Loucy (cell line): ENCODE results near the gene ZNF541.

ENCODE experiments used
- H2AFZ ChIP-seq: fragments of 200-600 bp; sonication (generic); 2 replicates; pipeline ENCODE4 v1.6.0; 2016; ENCODE audit warnings: antibody characterized with exemption, mild to moderate bottlenecking, low read length, moderate library complexity
- H3F3A ChIP-seq: fragments of 200-600 bp; 2 replicates; pipeline ENCODE4 v1.6.0; 2016; ENCODE audit warnings: antibody characterized with exemption, low read depth, mild to moderate bottlenecking
- H3K27me3 ChIP-seq: fragments of 200-600 bp; sonication (generic); 2 replicates; pipeline ENCODE4 v1.6.1; 2014; ENCODE audit warnings: low read length, mild to moderate bottlenecking; ENCODE audit not compliant: insufficient read depth, poor library complexity, severe bottlenecking
- H3K36me3 ChIP-seq: fragments of 200-600 bp; sonication (generic); 2 replicates; pipeline ENCODE4 v1.6.1; 2016; ENCODE audit warnings: low read length; ENCODE audit not compliant: insufficient read depth
- H3K4me1 ChIP-seq: fragments of 200-600 bp; sonication (generic); 2 replicates; pipeline ENCODE4 v1.5.1; 2014; ENCODE audit warnings: low read length, mild to moderate bottlenecking; ENCODE audit not compliant: insufficient read depth, poor library complexity, severe bottlenecking
- H3K4me2 ChIP-seq: fragments of 200-600 bp; sonication (generic); 2 replicates; pipeline ENCODE4 v1.6.0; 2014; ENCODE audit warnings: antibody characterized with exemption, low read length, low read depth, mild to moderate bottlenecking; ENCODE audit not compliant: poor library complexity, severe bottlenecking
- H3K4me3 ChIP-seq: fragments of 200-600 bp; sonication (generic); 2 replicates; pipeline ENCODE4 v1.5.1; 2014; ENCODE audit warnings: low read length, mild to moderate bottlenecking, mixed read lengths; ENCODE audit not compliant: poor library complexity, severe bottlenecking
- H3K79me2 ChIP-seq: fragments of 200-600 bp; sonication (generic); 2 replicates; pipeline ENCODE4 v1.6.1; 2014; ENCODE audit warnings: low read length; ENCODE audit not compliant: insufficient read depth
- H3K9ac ChIP-seq: fragments of 200-600 bp; sonication (generic); 2 replicates; pipeline ENCODE4 v1.6.0; 2014; ENCODE audit warnings: mild to moderate bottlenecking, low read depth, low read length, moderate library complexity; ENCODE audit not compliant: poor library complexity, severe bottlenecking
- H3K9me2 ChIP-seq: fragments of 200-600 bp; sonication (generic); replicated peaks from 2 replicates; pipeline ENCODE4 v1.6.1; 2016; ENCODE audit warnings: low read depth, low read length, mixed read lengths
- H3K9me3 ChIP-seq: fragments of 200-600 bp; sonication (generic); 2 replicates; pipeline ENCODE4 v1.6.1; 2014; ENCODE audit warnings: mild to moderate bottlenecking, antibody characterized with exemption, low read length, low read depth; ENCODE audit not compliant: insufficient read depth
- H4K20me1 ChIP-seq: fragments of 200-600 bp; sonication (generic); 2 replicates; pipeline ENCODE4 v1.6.0; 2014; ENCODE audit warnings: antibody characterized with exemption, low read length, mild to moderate bottlenecking; ENCODE audit not compliant: insufficient read depth, poor library complexity, severe bottlenecking
- CTCF ChIP-seq: fragments of 200-600 bp; sonication (generic); conservative IDR thresholded peaks from 2 replicates; pipeline ENCODE4 v1.5.1; 2014; ENCODE audit warnings: mild to moderate bottlenecking, antibody characterized with exemption, low read length
- EZH2phosphoT487 ChIP-seq: fragments of 200-600 bp; IDR thresholded peaks from 2 replicates; pipeline ENCODE4 v1.6.1; 2018; ENCODE audit warnings: antibody characterized with exemption, mild to moderate bottlenecking, moderate library complexity, borderline replicate concordance

ZNF541 gene

DNA sequence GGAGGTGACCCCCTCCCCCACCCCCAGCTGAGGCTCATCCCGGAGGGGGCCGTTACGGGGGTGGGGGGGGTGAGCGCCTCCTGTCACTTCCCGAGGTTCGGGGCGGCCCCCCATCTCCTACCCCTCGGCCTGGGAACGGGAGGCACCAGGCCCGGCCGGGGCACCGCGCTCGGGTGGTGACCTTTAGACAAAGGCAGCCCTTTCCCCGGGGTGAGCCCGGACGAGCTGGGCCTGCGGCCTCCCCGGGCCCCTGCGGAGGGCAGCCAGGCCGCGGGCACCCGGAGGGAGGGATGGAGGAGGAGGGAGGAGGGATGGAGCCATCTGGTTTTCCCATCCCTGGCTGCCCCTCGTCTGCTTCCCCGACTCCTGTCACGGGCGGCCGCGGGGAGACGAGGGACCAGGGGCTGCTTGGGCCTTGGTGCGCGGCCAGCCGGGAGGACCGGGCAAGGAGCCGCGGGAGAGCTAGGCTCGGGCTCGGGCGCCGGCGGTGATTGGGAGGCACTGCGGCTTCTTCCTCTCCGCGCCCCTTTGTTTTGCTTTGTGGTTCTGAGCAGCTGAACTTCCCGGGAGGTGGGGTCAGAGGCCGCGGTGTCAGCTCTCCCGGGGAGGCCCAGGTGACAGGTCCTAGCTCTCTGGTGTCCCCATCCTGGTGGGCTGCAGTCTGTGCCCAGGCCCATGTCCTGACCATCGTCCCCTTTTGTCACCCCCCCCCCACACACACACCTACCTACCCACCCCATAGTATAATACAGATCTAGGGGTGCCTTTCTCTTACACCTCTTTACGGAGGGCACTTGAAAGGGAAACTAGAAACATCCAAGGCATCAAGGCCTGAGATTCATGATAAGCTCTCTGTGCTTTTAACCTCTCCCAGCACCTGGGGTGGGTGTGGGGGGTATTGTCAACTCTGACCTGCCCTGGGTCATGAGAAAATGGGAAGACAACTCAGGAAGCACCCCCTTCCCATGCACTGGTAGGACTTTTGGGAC, 37.3 kb upstream of the ZNF541 start:
- H3K9me2 ChIP-seq: no peaks in the 10 kb centered on the region
- no peak overlapping the region for H2AFZ ChIP-seq
- H3F3A ChIP-seq: no peaks in the 10 kb centered on the region
- TF ChIP-seq EZH2phosphoT487 (no peak), CTCF (no peak)
- peaks cover 72% of the 10 kb centered on the region for H3K79me2 ChIP-seq
- H3K27me3 ChIP-seq: no peaks in the 10 kb centered on the region
- H3K9ac ChIP-seq: peak overlapping the region; percentile 90
- H3K9me3 ChIP-seq: no peaks in the 10 kb centered on the region
- peak overlapping the region; percentile 79 for H3K4me3 ChIP-seq
- peaks cover 41% of the 10 kb centered on the region for H4K20me1 ChIP-seq
- peak overlapping the region; percentile 86 for H3K4me2 ChIP-seq
- no peaks in the 10 kb centered on the region for H3K36me3 ChIP-seq
- peaks cover 16% of the 10 kb centered on the region for H3K4me1 ChIP-seq

- Histone ChIP-seq H3F3A (no peaks in the 10 kb centered on the region), H4K20me1 (peaks cover 37% of the 10 kb centered on the region), H3K27me3 (no peaks in the 10 kb centered on the region), H3K9me2 (no peaks in the 10 kb centered on the region), H3K4me2 (peak within 1 kb of the TSS; percentile 86), H3K9me3 (no peaks in the 10 kb centered on the region), H3K36me3 (no peaks in the 10 kb centered on the region), H3K4me1 (peaks cover 16% of the 10 kb centered on the region), H3K79me2 (peaks cover 62% of the 10 kb centered on the region), H2AFZ (peak within 1 kb of the TSS; percentile 82), H3K9ac (peak within 1 kb of the TSS; percentile 90), H3K4me3 (peak within 1 kb of the TSS; percentile 79)
- TF ChIP-seq CTCF (no peak), EZH2phosphoT487 (no peak)
Observed at GRCh38 chr19:47608969-47609905, 36.3 kb upstream of the ZNF541 start, which contains the start of gene BICRA. Gene BICRA (plus strand): TSS chr19:47609134. CDS start chr19:47673575, 64,441 bp downstream.

- peaks cover 53% of the 10 kb centered on the region for H3K79me2 ChIP-seq
- H3K4me2 ChIP-seq: peak overlapping the region; percentile 82
Observed at GRCh38 chr19:47608074-47608918, 35.3 kb upstream of the ZNF541 start.

More at GRCh38 chr19:47608074-47608918, 35.3 kb upstream of the ZNF541 start:
- Histone ChIP-seq H3K9ac (peak overlapping the region; percentile 86), H3K4me3 (peak overlapping the region; percentile 79), H3F3A (no peaks in the 10 kb centered on the region), H3K9me3 (no peaks in the 10 kb centered on the region), H4K20me1 (peaks cover 30% of the 10 kb centered on the region), H3K27me3 (no peaks in the 10 kb centered on the region), H3K36me3 (no peaks in the 10 kb centered on the region), H2AFZ (peak overlapping the region; percentile 82), H3K9me2 (no peaks in the 10 kb centered on the region), H3K4me1 (peaks cover 16% of the 10 kb centered on the region)
- TF ChIP-seq EZH2phosphoT487 (no peak), CTCF (no peak; the same call in 1 of the 2 replicates)
